ENCODE data around the gene JAK1.

The JAK1 gene

DNA sequence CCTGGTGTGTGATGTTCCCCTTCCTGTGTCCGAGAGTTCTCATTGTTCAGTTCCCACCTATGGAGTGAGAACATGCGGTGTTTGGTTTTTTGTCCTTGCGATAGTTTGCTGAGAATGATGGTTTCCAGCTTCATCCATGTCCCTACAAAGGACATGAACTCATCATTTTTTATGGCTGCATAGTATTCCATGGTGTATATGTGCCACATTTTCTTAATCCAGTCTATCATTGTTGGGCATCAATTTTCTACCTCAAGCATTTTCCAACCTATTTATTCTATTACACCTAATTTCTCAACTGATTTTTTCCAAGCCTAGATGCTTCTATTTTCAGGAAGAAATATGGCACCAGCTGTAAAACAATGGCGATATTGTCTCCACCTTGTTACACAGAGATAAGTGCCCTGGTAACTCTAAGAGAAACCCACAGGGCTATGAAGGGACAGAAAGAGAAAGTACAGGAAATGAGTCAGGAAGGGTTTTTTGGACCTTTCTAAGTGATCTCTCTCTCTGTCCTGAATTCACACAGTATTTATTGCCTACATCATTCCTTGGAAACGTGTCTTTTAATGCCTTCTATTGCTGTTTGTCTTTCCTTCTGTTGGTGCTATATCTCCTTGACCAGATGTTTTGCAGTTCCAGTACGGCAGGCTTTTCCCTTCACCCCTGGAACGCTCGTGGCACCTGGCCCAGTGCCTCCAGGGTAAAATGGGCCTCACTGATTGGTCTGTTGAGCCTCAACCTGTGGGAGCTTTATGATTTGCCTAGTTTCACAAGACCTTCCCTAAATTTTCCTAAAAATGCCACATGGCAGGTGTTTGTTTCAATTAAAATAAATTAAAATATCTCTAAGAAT lies 14.6 kb upstream of the JAK1 start:
- DNase-seq (ENCODE audit: low spot score) = no peak

DNA sequence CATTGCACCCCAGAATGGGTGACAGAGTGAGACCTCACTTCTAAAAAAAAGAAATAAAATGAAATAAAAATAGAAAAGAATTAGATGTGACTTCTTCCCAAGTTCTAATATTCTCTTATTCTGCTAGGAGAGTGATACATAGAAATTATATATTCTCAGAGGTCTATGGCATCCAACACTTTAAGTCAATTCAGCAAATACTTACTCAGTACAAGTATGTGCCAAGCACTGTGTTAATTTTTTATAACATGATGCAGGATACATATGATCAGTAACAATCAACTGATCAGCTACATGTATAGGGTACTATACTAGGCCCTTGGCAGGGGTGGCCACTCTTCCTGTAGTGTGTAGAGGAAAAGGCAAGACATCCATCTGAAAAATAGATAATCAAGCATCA lies 13.0 kb upstream of the JAK1 start:
- no peak for DNase-seq (ENCODE audit: low spot score)

DNA sequence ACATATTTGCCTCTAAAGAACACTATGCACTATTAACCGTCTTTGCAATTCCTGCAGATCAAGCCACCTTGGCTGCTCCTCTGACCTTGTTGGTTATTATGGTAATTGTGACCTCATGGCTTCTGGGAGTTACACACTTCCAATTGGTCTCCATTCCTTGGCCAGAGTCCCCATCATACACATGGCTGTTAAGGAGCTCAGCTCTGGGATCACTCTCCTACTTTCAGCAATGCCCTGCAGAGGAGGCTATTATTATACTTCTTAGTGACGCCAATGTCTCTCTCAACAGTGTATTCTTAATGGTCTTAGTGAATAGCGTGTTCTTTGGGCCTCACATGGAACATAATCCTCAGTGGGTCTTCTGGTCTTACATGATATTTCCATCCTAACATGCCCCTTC lies 10.0 kb upstream of the JAK1 start:
- no peak for DNase-seq (ENCODE audit: low spot score)

DNA sequence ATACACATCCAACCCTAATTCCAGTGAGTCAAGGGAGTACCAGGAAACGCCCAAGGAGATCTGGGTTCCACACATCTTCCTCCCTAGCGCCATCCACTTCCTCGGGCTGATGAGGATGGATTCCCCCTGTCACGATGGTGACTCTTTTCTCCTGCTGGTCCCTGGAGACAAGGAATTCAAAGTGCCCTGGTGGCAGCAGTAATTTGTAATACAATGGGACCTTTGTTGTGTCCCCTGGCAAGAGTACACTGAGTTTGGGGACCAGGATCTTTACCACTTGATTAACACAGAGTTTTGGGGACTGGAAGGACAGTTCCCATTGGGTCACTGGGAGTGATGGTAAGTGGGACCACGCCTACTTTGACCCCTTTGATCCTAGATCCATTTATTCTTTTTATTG lies 9.4 kb upstream of the JAK1 start:
- no peak for DNase-seq (ENCODE audit: low spot score)

DNA sequence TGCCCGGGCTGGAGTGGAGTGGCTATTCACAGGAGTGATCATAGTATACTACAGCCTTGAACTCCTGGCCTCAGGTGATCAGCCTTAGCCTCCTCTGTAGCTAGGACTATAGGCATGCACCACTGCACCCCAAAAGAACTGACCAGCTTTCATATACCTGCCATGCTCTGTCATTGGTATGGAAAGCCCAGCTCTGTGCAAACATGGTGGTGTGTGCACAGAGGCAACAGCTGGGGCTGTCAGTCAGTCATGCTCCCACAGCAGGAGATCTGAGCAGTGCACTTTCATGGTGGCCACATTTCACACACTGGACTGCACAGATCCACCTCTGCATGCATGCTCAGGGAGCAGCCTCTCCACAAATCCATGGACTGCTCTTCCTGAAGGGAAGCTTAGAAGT lies 8.8 kb upstream of the JAK1 start:
- no peak for DNase-seq (ENCODE audit: low spot score)

DNA sequence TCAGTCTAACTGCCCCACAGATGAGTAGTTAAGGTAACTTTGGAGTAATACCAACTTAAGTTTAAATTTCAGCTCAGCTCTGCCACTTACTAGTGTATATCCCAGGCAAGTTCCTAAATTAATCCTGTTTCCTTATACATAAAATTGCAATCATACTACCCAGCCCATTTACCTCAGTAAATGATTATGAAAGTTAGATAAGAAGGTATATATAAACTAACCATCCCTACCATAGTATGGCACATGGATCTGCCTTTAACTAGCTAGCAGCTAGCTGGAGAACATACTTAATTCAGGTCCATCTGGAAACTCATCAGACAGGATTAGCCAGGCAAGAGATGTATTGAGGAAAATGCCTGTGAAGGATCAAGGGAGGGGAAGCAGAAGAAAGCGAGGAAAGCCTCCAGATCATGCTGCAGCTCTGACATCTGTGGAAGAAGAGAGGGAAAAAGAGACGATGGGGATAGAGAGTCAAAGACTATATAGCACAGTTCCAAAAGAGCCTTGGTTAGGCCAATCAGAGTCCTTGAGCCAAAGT lies 8.0 kb upstream of the JAK1 start:
- no peak for DNase-seq (ENCODE audit: low spot score)

DNA sequence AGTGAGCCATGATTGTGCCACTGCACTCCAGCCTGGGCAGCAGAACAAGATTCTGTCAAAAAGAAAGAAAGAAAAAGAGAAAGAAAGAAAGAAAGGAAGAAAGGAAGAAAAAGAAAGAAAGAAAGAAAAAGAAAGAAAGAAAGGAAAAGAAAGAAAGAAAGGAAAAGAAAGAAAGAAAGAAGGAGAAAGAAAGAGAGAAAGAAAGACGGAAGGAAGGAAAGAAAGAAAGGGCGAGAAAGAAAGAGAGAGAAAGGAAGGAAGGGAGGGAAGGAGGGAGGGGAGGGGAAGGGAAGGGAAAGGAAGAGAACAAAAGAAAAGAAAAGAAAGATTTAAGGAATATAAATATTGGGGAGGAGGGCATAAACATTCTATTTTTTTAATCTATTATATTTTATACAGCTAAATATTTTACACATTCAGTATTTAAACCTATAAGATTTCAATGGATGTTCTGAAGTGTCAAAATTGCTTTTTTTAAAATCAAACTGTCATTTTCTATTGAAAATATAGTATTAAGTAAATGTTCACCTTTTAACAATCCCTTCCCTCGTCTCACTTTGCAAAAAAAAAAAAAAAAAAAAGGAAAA lies 6.8 kb upstream of the JAK1 start:
- DNase-seq (ENCODE audit: low spot score) = no peak

DNA sequence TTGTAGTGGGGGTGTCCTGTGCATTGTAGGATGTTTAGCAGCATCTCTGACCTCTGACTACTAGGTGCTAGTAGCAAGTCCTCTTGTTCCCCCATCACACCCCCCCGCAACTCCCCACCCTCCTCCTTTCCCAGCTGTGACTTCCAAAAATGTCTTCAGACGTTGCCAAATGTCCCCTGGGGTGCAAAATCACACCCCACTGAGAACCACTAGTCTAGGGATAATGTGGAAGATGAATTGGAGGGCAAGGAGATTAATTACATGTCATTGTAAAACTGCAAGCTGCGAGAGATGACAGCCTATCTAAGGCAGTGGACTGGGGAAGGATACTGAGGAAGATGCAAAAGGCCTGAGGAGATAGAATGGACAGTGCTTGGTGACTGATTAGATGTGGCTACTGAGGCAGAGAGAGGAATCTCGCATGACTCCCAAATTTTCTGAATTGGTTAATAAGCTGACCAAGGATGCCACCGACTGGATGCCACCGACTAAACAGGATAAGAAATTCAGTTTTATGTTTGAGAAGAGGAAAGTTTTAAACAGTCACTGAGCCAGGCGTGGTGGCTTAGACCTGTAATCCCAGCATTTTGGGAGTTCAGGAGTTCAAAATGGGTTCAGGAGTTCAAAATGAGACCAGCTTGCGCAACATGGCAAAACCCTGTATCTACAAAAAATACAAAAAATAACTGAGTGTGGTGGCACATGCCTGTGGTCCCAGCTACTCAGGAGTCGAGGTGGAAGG lies 3.1 kb upstream of the JAK1 start:
- DNase-seq (ENCODE audit: low spot score) = no peak

DNA sequence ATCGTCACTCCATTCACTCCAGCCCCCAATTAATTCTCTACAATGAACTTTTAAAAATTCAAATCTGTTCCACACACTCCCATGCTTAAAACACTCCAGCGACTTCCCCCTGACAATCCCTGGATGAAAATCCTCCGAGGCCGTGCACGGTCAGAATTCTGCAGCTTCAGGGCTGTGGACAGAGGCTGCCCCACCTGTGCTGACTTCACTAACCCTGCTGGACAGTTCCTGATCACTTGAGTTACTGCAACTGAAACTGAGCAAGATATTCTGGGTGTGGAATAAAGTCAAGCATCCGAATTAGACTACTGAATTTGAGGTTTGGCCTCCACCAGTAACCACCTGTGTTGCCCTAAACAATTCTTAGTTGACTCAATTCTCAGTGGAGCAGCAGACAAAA lies 1.0 kb upstream of the JAK1 start:
- no peak for DNase-seq (ENCODE audit: low spot score)

DNA sequence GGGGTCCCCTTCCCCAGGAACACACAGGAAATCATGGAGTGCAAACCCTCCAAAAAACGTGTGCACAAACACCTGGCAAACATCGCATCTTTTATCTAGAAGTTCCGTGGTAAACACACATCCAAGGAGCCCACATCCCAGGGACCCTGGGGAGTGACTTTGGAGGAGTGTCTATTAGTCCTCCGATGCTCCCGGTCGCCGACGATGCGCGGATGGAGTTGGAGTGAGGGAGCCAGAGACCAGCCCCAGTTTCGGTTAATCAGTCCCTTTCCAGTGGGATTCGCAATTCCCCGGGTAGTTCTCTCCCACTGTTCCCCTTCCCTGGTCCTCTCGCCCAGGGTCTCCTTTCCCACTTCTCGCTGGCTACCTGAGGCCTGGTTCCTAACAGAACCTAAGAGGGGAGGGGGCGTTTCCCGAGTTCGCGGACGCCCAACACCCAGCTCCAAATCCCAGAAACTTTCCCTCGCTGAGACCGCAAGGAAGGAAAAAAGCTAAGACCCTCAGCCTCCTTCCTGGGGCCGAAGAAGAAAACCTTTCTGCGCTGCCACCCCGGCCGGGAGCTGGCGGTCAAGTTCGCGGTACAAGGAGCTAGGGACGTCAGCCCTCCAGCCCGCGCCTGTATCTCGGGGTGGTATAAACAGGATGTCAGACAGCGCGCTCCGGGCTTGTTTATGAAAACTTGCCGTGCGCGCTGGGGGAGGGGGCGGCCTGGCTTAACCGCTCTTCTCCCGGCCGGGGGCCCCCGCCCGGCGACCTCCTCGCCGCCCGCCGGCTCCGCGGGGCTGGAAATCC lies 787 bp downstream of the JAK1 start:
- peak; percentile 68 for DNase-seq (ENCODE audit: low spot score)

DNA sequence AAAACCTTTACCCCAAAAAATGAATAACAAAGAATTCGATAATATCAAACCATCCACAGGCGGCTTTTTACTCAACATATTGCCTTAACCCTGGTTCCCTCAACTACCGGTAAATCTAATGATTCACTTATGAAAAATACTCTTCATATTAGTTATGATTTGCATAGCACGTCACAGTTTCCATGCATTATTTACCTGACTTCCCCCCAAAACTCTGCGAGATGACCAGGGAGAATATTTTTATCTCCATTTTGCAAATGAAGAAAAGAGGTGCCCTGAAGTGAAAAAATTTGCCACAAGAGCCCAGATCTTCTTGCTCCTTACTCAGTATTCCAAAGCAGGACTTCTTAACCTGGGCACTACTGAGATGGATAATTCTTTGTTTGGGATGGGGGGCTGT lies 2.9 kb downstream of the JAK1 start:
- no peak for DNase-seq (ENCODE audit: low spot score)

DNA sequence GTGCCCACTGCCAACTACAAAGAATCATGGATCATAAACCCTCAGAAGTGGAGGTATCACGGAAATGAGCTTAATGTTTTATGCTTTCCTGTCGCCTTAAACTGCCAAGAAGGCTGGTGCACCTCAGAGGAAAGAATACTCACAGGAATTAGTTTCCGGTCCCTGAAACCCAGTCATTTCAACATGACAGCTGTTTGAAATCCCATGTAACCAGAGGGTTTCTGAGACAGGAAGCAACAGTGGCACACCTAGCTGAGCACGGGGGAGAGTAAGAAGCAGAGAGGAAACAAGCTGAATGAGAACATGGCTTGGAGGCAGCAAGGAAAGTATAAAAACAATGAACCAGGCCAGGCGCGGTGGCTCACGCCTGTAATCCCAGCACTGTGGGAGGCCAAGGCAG lies 3.9 kb downstream of the JAK1 start:
- no peak for DNase-seq (ENCODE audit: low spot score)

DNA sequence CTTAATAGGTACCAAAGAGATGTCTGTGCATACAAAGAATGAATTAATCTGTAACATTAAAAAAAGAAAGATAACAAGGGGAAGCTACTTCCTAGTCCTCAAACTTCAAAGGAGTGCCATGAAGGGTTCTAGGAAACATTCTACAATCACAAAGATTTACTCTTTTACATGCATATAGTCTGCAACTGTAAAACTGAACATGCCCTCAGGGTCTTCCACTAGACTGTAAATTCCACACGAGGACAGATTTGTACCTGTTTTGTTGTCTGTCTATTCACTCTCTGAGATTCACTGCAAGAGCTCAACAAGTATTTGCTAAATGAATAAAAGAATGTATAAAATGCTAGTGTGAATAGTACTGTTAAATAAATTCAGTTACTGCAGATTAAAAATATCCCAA lies 4.4 kb downstream of the JAK1 start:
- DNase-seq (ENCODE audit: low spot score) = no peak

DNA sequence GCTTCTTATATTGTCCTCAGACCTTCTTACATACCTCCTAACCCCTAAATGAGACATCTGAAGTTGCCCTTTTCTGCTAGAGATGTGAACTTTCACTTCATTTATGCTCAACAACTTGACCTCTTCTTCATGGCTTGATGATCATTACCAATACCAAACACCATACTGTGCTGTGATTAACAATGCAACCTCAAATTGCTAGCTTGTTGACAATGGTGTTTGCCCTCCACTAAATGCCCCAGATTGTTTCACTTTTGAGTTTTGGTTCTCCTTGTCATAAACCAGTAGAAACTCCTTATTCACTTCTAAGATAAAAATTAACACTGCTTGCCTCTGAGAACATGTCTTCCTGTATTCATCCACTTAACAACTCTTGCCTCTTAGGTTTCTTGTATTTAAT lies 5.6 kb downstream of the JAK1 start:
- no peak for DNase-seq (ENCODE audit: low spot score)

DNA sequence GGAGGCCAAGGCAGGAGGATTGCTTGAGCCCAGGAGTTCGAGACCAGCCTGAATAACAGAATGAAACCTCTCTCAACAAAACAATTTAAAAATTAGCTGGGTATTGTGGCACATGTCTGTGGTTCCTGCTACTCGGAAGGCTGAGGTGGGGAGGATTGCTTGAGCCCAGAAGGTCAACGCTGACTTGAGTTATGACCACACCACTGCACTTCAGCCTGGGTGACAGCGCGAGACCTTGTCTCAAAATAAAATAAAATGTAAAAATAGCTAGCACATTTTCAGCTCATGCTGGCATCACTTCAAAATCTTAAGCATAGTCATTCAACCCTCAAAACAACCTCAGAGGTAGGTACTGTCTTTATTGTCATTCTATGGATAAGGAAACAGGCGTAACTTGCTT lies 6.4 kb downstream of the JAK1 start:
- DNase-seq (ENCODE audit: low spot score) = no peak

DNA sequence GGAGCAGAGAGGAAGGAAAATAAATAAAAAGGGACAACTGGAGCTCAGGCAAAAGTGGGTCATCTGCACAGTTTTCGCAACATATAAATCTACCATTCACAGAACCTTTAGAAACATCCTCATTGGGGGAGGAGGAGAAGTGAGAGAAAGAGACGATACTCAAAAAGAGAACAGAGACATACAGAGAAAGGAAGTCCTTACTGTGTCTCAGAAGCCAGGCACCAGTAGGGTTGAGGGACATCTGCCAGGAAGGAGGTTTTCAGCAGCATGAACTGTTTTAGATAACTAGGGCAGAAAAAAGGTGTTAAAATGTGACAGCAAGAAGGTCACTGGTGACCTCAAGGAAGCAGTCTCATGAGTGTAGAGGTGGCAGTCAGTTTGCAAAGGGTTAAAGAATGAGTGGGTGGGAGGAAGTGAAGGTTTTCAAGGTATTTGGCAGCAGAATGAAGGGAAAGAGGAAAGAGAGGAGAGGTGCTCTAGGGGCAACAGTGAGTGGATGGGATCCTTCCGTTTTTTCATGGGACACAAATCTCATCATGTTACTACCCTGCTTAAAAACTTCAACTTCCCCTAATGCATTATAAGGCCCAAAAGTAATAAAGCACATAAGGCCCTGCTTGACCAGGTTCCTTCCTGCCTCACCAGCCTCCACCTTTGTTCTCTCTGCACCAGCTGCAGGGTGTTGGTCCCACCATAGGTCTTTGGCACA lies 9.5 kb downstream of the JAK1 start:
- DNase-seq (ENCODE audit: low spot score) = no peak

DNA sequence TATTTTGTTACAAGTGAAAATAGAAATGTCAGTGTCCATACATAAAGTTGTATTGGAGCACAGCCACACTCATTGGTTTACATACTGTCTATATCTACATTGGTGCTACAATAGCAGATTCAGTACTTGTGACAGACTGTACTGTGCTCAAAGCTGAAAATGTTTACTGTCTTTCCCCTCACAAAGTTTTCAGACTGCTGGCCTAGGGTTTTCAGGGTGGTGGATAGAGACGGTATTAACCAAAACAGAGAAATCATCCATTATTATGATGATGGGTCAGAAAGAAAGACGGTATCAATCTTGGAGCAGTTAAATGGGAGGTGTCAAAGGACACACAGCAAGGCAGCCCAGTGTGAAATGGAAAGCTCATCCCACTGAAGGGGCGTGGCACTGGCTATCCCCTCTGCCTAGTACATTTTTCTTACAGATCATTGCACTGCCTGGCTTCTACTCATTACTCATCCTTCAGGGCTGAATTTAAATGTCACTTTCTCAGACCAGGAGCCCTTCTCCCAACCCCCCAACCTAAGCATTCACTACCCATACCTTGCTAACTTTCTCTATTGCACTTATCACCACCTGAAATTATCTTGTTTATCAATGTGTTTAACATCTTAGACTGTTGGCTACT lies 10.2 kb downstream of the JAK1 start:
- no peak for DNase-seq (ENCODE audit: low spot score)

DNA sequence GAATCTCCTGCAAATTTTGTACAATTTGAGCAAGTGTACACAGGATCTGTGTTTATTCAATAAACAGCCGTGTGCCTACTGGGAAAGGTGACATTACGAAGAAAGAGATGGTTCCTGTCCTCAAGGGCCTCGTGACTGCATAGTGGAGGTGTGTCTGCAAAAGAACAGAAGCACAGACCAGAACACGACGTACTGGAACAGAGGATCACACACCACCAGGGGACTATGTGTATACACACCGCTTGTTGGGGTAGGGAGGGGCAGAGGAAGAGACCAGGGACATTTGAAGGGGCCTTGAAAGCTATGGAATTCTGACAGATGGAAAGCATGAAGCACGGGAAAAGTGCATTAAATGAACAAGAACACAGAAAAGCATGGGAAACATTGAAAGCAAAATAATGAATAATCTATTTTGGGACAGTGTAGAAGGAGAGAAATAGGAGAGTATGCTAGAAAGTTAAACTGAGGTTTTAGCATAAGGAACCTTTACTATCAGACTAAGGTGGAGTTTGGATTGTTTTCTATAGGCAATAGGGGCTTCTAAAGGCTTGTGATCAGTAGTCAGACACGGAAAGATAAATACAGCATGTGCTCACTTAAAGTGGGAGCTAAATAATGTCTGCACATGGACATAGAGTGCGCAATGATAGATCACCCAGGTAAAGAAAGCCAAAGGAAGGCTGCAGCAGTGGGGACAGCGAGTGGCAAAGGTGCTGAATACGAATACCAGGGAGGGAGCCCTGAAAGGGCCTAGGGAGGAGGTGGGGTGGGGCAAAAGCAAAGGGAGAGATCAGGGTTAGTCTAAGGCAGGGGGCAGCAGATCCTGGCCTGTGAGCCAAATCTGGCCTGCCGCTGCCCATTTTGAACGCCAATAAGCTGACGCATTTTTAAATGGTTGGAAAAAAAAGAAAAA lies 11.0 kb downstream of the JAK1 start:
- DNase-seq (ENCODE audit: low spot score) = no peak

DNA sequence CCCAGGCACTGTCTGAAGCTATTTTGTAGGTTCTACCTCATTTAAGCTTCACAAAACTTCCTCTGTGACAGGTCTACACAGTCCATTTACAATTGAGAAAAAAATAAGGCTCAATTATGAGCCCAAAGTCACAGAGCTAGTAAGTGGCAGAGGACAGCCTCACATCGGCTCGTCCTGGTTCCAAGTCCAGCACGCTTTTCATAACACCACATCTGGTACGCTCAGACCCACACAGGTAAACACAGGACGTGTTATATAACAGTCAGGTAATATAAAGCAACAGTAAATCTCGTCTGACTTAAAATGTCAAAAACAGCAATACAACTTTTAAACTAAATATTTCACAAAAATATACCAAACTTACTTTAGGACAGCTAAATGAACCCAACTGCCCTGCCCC lies 13.1 kb downstream of the JAK1 start:
- DNase-seq (ENCODE audit: low spot score) = no peak

DNA sequence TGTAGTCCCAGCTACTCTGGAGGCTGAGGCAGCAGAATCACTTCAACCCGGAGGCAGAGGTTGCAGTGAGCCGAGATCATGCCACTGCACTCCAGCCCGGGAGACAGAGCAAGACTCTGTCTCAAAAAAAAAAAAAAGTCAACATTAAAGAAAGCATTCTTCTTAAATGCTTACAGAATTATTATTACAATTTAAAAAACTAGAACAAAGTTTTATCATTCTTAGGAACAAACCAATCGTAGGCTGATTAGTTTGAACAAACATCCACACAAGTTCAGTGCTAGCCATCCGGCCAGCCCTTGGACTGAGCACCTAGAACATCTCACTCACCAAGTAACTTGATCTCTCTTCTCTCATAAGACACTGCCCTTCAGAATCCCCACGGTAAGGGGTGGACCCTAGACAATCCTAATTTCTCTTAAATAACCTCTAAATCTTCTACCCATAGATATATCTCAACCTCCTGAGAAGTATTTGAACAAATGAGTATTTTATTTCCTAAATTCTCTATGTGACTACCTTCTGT lies 16.0 kb downstream of the JAK1 start:
- no peak for DNase-seq (ENCODE audit: low spot score)

Measured in RKO (cell line).